ENCODE results near the gene ZC3H7A.

The ZC3H7A gene

GRCh38 chr16:11707679-11708197 lies 89.3 kb downstream of the ZC3H7A start:
- CTCF ChIA-PET = interaction anchor here (0.5 to 1.8 kb wide), 4 partner anchors 10 to 301 kb away, joined by 3 to 7 read pairs (median 6); no protein-coding TSS in a partner anchor

GRCh38 chr16:11706180-11706742 lies 90.8 kb downstream of the ZC3H7A start:
- Histone ChIP-seq H3K27ac (ENCODE audit: extremely low read depth, low read depth, low read length) (no peak overlapping the region), H3K4me1 (ENCODE audit: control insufficient read depth, insufficient read depth, low read length) (no peaks in the 10 kb centered on the region), H3K4me3 (ENCODE audit: low read depth, low read length) (no peak overlapping the region), H3K36me3 (ENCODE audit: control insufficient read depth in 2 of 2, insufficient read depth in 1 of 2, low read length in 2 of 2) (peaks cover 0 to 51% of the 10 kb centered on the region in 2 experiments; a peak in 2 of 3 replicates), H3K9me3 (ENCODE audit: control insufficient read depth, insufficient read depth, low read depth, low read length) (no peaks in the 10 kb centered on the region)
- TF ChIP-seq ZBTB26 (tag by site-specific recombination; optimal IDR thresholded peaks at IDR 0.05) = no peak
- peak; percentile 59 for TF ChIP-seq ZBTB20 (tag by site-specific recombination; IDR thresholded peaks at IDR 0.05)
- CTCF ChIA-PET = interaction anchor here (1.0 to 1.8 kb wide), 2 partner anchors 9 to 174 kb away, joined by 3 to 6 read pairs; no protein-coding TSS in a partner anchor
- POLR2A ChIA-PET = no interaction called here

More at GRCh38 chr16:11707679-11708197, 89.3 kb downstream of the ZC3H7A start:
- Histone ChIP-seq H3K4me3 (ENCODE audit: low read depth, low read length) (no peak overlapping the region), H3K9me3 (ENCODE audit: control insufficient read depth, insufficient read depth, low read depth, low read length) (no peaks in the 10 kb centered on the region), H3K36me3 (ENCODE audit: control insufficient read depth in 2 of 2, insufficient read depth in 1 of 2, low read length in 2 of 2) (peaks cover 0 to 51% of the 10 kb centered on the region in 2 experiments; a peak in 2 of 3 replicates), H3K4me1 (ENCODE audit: control insufficient read depth, insufficient read depth, low read length) (no peaks in the 10 kb centered on the region), H3K27ac (ENCODE audit: extremely low read depth, low read depth, low read length) (no peak overlapping the region)
- POLR2A ChIA-PET = no interaction called here
- peak; percentile 27; the same call in 1 of the 2 replicates for TF ChIP-seq ZNF121 (tag by site-specific recombination; IDR thresholded peaks at IDR 0.05)
- no peak for TF ChIP-seq ZNF747 (tag by site-specific recombination; IDR thresholded peaks at IDR 0.05)

- CTCF ChIA-PET = interaction anchor here (0.8 to 1.0 kb wide), 2 partner anchors 9 to 10 kb away, joined by 3 to 4 read pairs; no protein-coding TSS in a partner anchor
- Histone ChIP-seq H3K36me3 (ENCODE audit: control insufficient read depth in 2 of 2, insufficient read depth in 1 of 2, low read length in 2 of 2) (peaks cover 0 to 45% of the 10 kb centered on the region in 2 experiments; a peak in 2 of 3 replicates), H3K4me3 (ENCODE audit: low read depth, low read length) (no peak overlapping the region), H3K27ac (ENCODE audit: extremely low read depth, low read depth, low read length) (no peak overlapping the region), H3K9me3 (ENCODE audit: control insufficient read depth, insufficient read depth, low read depth, low read length) (no peaks in the 10 kb centered on the region), H3K4me1 (ENCODE audit: control insufficient read depth, insufficient read depth, low read length) (no peaks in the 10 kb centered on the region)
- POLR2A ChIA-PET = no interaction called here
- no peak for TF ChIP-seq ZSCAN5A (tag by site-specific recombination; IDR thresholded peaks at IDR 0.05)
These were observed 91.6 kb downstream of the ZC3H7A start for GRCh38 chr16:11705311-11706025.
